ENCODE measurements around the gene CCP110. TPM values are rescaled to one million over a fixed set of nuclear protein-coding genes. Genes with fewer than 3 reads are reported as not detected.
A peak's percentile ranks its signal among the peaks of the same experiment; 100 is the strongest.

The CCP110 gene
- total RNA-seq, 1 experiment from 2014 or later = 42.1 TPM

DNA sequence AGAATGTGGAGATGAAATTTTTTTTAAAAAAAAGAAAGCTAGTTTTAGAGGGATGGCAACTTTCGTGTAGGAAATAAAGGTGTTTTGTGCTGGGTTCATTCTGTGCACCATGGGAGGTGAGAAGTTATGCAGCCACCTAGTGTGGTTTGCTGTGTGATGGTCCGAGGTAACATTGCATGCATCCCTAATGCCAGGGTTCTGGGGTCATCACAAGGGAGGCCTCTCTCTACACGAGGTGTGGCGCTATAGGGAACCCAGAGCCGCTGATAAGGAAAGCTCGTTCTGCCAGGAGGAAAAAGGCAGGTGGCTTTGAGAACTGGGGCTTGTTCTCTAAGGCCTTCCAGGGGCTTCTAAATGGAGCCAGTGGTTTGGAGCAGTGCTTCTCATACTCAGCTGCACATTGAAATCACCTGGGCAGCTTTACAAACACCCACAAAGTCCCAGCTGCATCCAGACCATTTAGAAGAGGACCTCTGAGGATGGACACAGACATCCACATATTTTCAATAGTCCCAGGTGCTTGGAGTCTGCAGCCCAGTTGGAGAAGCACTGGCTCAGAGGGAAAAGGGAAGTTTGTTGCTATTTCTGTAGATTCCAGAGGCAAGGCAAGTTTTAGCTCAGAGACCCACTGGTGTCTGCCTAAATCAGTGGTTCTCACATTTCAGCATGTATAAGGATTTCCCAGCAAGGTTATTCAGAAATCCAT lies 75.2 kb downstream of the CCP110 start:
- Histone ChIP-seq H3K9me3 (ENCODE audit: low read depth, low read length, poor library complexity, severe bottlenecking) (no peaks in the 10 kb centered on the region), H3K36me3 (ENCODE audit: insufficient read depth, low read length, poor library complexity, severe bottlenecking) (no peaks in the 10 kb centered on the region), H3K4me3 (ENCODE audit: low read depth, low read length, poor library complexity, severe bottlenecking) (no peak overlapping the region), H3K27ac (ENCODE audit: low read depth, low read length, poor library complexity, severe bottlenecking) (no peak overlapping the region), H3K27me3 (replicated peaks; ENCODE audit: insufficient read depth, low read depth, low read length, poor library complexity) (no peaks in the 10 kb centered on the region), H3K4me1 (ENCODE audit: insufficient read depth, low read length, poor library complexity, severe bottlenecking) (no peaks in the 10 kb centered on the region)
- ChIA-PET POLR2A (ENCODE audit: low non-redundant PET) (interaction anchor here (0.6 to 0.7 kb wide), 2 partner anchors 310 to 702 kb away, joined by 4 to 5 read pairs; no protein-coding TSS in a partner anchor), CTCF (interaction anchor here (0.6 to 0.7 kb wide), 2 partner anchors 9 to 308 kb away, joined by 3 to 4 read pairs; no protein-coding TSS in a partner anchor)
- intact Hi-C loops (cut with micrococcal nuclease; ENCODE audit: unreplicated experiment) = no loop called here
- no TSS peak for BruUV-seq (replicated peaks)
- TF ChIP-seq EZH2 (IDR thresholded peaks at IDR 0.05; ENCODE audit: borderline replicate concordance, low read depth, low read length, poor library complexity, severe bottlenecking) = no peak
- TF ChIP-seq, protein P1, sequence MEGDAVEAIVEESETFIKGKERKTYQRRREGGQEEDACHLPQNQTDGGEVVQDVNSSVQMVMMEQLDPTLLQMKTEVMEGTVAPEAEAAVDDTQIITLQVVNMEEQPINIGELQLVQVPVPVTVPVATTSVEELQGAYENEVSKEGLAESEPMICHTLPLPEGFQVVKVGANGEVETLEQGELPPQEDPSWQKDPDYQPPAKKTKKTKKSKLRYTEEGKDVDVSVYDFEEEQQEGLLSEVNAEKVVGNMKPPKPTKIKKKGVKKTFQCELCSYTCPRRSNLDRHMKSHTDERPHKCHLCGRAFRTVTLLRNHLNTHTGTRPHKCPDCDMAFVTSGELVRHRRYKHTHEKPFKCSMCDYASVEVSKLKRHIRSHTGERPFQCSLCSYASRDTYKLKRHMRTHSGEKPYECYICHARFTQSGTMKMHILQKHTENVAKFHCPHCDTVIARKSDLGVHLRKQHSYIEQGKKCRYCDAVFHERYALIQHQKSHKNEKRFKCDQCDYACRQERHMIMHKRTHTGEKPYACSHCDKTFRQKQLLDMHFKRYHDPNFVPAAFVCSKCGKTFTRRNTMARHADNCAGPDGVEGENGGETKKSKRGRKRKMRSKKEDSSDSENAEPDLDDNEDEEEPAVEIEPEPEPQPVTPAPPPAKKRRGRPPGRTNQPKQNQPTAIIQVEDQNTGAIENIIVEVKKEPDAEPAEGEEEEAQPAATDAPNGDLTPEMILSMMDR (conservative IDR thresholded peaks at IDR 0.05; ENCODE audit: low read depth, low read length) = no peak
- no peak for DNase-seq (ENCODE audit: low spot score)

DNA sequence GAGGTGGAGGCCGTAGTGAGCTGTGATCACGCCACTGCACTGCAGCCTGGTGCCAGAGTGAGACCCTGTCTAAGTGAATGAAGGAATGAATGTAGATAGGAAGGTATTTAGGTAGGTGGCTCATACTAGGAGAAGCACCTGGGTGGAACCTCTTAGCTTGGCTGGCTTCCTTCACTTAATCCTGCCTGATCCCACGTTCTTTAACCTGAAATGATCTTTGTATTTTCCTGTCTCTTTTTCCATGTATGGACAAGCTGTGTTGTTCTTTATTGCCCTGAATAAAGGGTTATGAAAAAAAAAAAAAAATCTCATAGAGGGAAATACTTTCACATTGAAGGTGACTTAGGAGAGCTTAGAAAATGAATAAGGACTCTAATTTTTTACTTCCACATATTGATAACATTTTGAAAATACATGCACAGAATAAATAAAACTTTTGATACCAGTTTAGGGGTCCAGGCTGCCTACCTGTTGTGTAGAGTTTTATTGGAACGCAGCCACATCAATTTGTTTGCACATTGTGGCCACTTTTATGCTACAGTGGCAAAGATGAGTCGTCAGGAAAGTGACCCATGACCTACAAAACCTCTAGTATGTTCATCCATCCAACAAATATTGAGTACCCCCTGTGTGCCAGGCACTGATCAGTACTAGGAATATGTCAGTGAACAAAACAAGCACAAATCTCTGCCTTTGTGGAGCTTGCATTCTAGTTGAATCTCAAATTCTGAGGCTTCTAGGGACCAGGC lies 76.4 kb downstream of the CCP110 start:
- Histone ChIP-seq H3K4me1 (ENCODE audit: insufficient read depth, low read length, poor library complexity, severe bottlenecking) (no peaks in the 10 kb centered on the region), H3K36me3 (ENCODE audit: insufficient read depth, low read length, poor library complexity, severe bottlenecking) (no peaks in the 10 kb centered on the region), H3K9me3 (ENCODE audit: low read depth, low read length, poor library complexity, severe bottlenecking) (no peaks in the 10 kb centered on the region), H3K27me3 (replicated peaks; ENCODE audit: insufficient read depth, low read depth, low read length, poor library complexity) (no peaks in the 10 kb centered on the region), H3K27ac (ENCODE audit: low read depth, low read length, poor library complexity, severe bottlenecking) (no peak overlapping the region), H3K4me3 (ENCODE audit: low read depth, low read length, poor library complexity, severe bottlenecking) (no peak overlapping the region)
- CTCF ChIA-PET = interaction anchor here (0.6 kb wide), 3 partner anchors 9 to 16 kb away, joined by 3 to 5 read pairs (median 4); no protein-coding TSS in a partner anchor
- TF ChIP-seq EZH2 (IDR thresholded peaks at IDR 0.05; ENCODE audit: borderline replicate concordance, low read depth, low read length, poor library complexity, severe bottlenecking) = no peak
- TF ChIP-seq, protein P1 (conservative IDR thresholded peaks at IDR 0.05; ENCODE audit: low read depth, low read length) = no peak
- DNase-seq (ENCODE audit: low spot score) = no peak
- POLR2A ChIA-PET (ENCODE audit: low non-redundant PET) = no interaction called here
- BruUV-seq (replicated peaks) = no TSS peak
- intact Hi-C loops (cut with micrococcal nuclease; ENCODE audit: unreplicated experiment) = loop anchor here (10.0 kb wide), 1 partner anchor 785 kb away; no protein-coding TSS in a partner anchor

DNA sequence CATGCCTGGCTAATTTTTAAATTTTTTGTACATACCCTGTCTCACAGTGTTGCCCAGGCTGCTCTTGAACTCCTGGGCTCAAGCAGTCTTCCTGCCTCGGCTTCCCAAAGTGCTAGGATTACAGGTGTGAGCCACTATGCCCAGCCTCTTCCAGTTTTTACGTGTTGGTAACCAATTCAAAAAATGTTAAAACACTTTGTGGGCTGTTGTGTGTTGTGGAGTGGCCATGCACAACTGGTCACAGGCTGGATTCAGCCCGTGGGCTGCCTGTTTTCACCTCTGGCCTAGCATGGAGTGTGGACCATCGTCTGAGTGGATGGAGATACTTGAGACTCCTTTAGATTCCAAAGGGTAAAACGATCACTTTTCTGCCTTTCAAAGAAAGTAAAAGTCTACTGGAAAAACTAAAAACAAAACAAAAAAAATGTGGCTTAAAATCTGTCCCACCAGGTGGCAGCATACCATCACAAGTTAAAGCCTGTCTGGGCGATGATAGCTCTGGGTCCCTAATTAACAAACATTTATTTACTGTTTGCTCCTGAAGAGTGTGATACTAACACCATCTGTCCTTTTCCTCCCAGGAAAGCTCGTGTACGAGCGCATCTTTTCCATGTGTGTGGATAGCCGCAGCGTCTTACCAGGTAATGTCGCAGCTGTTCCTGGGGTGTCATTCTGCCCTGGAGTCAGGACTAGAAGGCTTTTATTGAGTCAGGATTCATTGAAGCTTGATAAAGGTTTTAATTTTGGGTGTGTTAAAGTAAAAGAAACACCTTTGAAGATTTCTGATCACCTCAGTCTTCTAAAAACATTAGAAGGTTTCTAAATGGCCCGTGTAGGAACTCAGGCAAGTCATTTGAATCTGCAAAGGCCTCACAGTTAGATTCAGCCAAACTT lies 77.6 kb downstream of the CCP110 start:
- peak; percentile 44 for DNase-seq (ENCODE audit: low spot score)
- no peaks in the 10 kb centered on the region for H3K4me1 ChIP-seq (ENCODE audit: insufficient read depth, low read length, poor library complexity, severe bottlenecking)
- no peaks in the 10 kb centered on the region for H3K36me3 ChIP-seq (ENCODE audit: insufficient read depth, low read length, poor library complexity, severe bottlenecking)
- CTCF ChIA-PET = interaction anchor here (0.6 to 1.2 kb wide), 8 partner anchors 18 to 699 kb away, joined by 3 to 13 read pairs (median 4); no protein-coding TSS in a partner anchor
- intact Hi-C loops (cut with micrococcal nuclease; ENCODE audit: unreplicated experiment) = loop anchor here (1.0 to 10.0 kb wide), 2 partner anchors 285 to 783 kb away; no protein-coding TSS in a partner anchor
- no peak overlapping the region for H3K4me3 ChIP-seq (ENCODE audit: low read depth, low read length, poor library complexity, severe bottlenecking)
- POLR2A ChIA-PET (ENCODE audit: low non-redundant PET) = no interaction called here
- no peaks in the 10 kb centered on the region for H3K27me3 ChIP-seq (replicated peaks; ENCODE audit: insufficient read depth, low read depth, low read length, poor library complexity)
- BruUV-seq (replicated peaks) = no TSS peak
- H3K9me3 ChIP-seq (ENCODE audit: low read depth, low read length, poor library complexity, severe bottlenecking) = no peaks in the 10 kb centered on the region
- TF ChIP-seq, protein P1 (conservative IDR thresholded peaks at IDR 0.05; ENCODE audit: low read depth, low read length) = peak; percentile 72
- no peak for TF ChIP-seq EZH2 (IDR thresholded peaks at IDR 0.05; ENCODE audit: borderline replicate concordance, low read depth, low read length, poor library complexity, severe bottlenecking)
- no peak overlapping the region for H3K27ac ChIP-seq (ENCODE audit: low read depth, low read length, poor library complexity, severe bottlenecking)
